ENCODE results near the gene GPR17.

DNA sequence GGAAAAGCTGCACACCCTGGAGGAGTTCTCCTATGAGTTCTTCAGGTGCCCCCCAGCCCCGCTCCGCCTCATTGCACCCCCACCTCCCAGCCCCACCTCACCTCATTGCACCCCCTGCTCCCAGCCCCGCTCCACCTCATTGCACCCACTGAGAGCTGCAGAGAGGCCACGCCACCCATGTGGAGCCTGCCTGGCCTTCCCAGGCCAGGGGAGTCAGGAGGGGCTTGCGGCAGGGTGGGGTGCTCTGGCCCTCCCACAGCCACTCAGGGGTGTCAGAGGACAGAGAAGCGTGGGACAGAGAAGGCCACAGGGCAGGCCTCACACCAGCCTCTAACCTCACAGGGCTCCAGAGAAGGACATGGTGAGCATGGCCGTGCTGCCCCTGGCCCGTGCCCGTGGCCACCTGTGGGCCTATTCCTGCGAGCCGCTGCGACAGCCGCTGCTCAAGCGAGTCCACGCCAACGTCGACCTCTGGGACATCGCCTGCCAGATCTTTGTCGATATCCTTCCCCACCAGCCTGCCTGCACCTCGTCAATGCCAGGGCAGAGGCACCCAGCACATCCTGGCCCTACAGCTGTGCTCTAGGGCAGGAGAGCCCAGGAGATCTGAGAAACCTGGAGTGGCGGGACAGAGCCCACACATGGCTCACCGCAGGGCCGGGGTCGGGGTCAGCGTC, 15.0 kb upstream of the GPR17 start:
- TF ChIP-seq, protein P1, sequence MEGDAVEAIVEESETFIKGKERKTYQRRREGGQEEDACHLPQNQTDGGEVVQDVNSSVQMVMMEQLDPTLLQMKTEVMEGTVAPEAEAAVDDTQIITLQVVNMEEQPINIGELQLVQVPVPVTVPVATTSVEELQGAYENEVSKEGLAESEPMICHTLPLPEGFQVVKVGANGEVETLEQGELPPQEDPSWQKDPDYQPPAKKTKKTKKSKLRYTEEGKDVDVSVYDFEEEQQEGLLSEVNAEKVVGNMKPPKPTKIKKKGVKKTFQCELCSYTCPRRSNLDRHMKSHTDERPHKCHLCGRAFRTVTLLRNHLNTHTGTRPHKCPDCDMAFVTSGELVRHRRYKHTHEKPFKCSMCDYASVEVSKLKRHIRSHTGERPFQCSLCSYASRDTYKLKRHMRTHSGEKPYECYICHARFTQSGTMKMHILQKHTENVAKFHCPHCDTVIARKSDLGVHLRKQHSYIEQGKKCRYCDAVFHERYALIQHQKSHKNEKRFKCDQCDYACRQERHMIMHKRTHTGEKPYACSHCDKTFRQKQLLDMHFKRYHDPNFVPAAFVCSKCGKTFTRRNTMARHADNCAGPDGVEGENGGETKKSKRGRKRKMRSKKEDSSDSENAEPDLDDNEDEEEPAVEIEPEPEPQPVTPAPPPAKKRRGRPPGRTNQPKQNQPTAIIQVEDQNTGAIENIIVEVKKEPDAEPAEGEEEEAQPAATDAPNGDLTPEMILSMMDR (IDR thresholded peaks at IDR 0.05; ENCODE audit: insufficient read depth, low read length, poor library complexity, severe bottlenecking): no peak
- TF ChIP-seq EZH2phosphoT487 (conservative IDR thresholded peaks at IDR 0.05; ENCODE audit: low read length): no peak

Measured in SU-DHL-6 (cell line).